Endodermal cell (in vitro differentiated cells): ENCODE data around the gene CDX2. TPM values are rescaled to one million over a fixed set of nuclear protein-coding genes. Genes with fewer than 3 reads are reported as not detected.

Source experiments
- DNase-seq: peaks from one replicate; pipeline ENCODE4 v3.0.0-alpha.2; 2017
- H3K27ac ChIP-seq: 2 replicates; pipeline ENCODE4 v1.5.1; 2013; ENCODE audit warnings: mild to moderate bottlenecking, low read depth, low read length, moderate library complexity
- H3K27me3 ChIP-seq: 2 replicates; pipeline ENCODE4 v1.6.1; 2013; ENCODE audit warnings: mild to moderate bottlenecking, low read length, moderate library complexity; ENCODE audit not compliant: insufficient read depth, control insufficient read depth, poor library complexity, severe bottlenecking
- H3K36me3 ChIP-seq: 2 replicates; pipeline ENCODE4 v1.7.0; 2013; ENCODE audit warnings: mild to moderate bottlenecking, low read length, moderate library complexity; ENCODE audit not compliant: control insufficient read depth, insufficient read depth
- H3K4me1 ChIP-seq: one replicate; pipeline ENCODE4 v1.7.0; 2013; ENCODE audit warnings: low read length; ENCODE audit not compliant: control insufficient read depth, insufficient read depth
- H3K4me3 ChIP-seq: 2 replicates; pipeline ENCODE4 v1.5.1; 2013; ENCODE audit warnings: mild to moderate bottlenecking, low read length, moderate library complexity
- H3K9ac ChIP-seq: 2 replicates; pipeline ENCODE4 v1.6.1; 2013; ENCODE audit warnings: mild to moderate bottlenecking, low read length, moderate library complexity; ENCODE audit not compliant: poor library complexity, severe bottlenecking; ENCODE audit errors: extremely low read depth
- H3K9me3 ChIP-seq: 2 replicates; pipeline ENCODE4 v1.6.1; 2013; ENCODE audit warnings: mild to moderate bottlenecking, low read length, moderate library complexity; ENCODE audit not compliant: control insufficient read depth
- H3K27ac Mint-ChIP-seq: 2 replicates; pipeline ENCODE4 v1.8.0; 2020; ENCODE audit warnings: mixed read lengths
- H3K27me3 Mint-ChIP-seq: 2 replicates; pipeline ENCODE4 v1.8.0; 2021; ENCODE audit warnings: mild to moderate bottlenecking, mixed read lengths; ENCODE audit not compliant: insufficient read depth
- H3K36me3 Mint-ChIP-seq: 2 replicates; pipeline ENCODE4 v1.8.0; 2020; ENCODE audit warnings: low read depth, mixed read lengths
- H3K4me1 Mint-ChIP-seq: 2 replicates; pipeline ENCODE4 v1.8.0; 2020; ENCODE audit warnings: mixed read lengths
- H3K4me3 Mint-ChIP-seq: 2 replicates; pipeline ENCODE4 v1.8.0; 2020; ENCODE audit warnings: mild to moderate bottlenecking, moderate library complexity, mixed read lengths
- H3K9me3 Mint-ChIP-seq: 2 replicates; pipeline ENCODE4 v1.8.0; 2020; ENCODE audit warnings: mild to moderate bottlenecking, mixed read lengths
- WGBS, 2 experiments: methylation state at CpG; one replicate each; pipeline versions ENCODE4 v1.1.5 to v1.1.7; 2013; ENCODE audit warnings: missing lambda C conversion rate in 2 of 2, mixed read lengths in 1 of 2; ENCODE audit not compliant: insufficient coverage in 1 of 2, insufficient read length in 1 of 2; 5-methylcytosine and 5-hydroxymethylcytosine counted together
- total RNA-seq, 2 donors: library from RNA; stranded (reverse); fragmentation: NEBNext Ultra II Directional in 1 of 2; extraction: Animal tissue kit (Norgen Biotek cat#: 25700) in 1 of 2; gene quantifications; 2 replicates in 1 of 2; 3 replicates in 1 of 2; pipeline ENCODE4 v1.2.1, GENCODE V29; 2021
- TF ChIP-seq, protein P1 (sequence below): fragments of 200-600 bp; sonication (generic); conservative IDR thresholded peaks from 2 replicates; pipeline ENCODE4 v1.5.0; 2021; ENCODE audit warnings: antibody characterized with exemption, mild to moderate bottlenecking

CDX2 gene
- total RNA-seq, 2 donors from 2014 or later, result not detected

DNA sequence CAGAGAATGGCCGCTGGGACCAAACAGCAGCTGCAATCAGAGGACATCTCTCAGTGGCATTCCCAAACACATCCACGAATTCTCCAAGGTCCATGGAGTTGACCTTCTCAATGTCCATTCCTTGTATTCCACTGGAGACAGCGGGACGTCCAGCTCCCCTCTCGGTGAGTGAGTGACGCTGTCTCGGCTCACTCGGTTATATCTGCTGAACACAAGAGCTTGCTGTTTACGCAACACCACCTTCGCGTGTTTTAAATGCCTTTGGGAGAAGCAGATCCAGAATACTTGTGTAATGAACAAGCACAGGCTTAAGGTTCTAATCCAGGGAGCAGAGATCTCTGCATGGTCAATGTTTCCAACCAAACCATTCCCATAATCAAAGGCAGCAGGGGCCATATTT, 19.4 kb upstream of the CDX2 start, which contains the start of gene URAD:
Gene URAD, minus strand, starts transcription at position 174 of the 400 bp plus-strand sequence. Its CDS starts 56 bp downstream, at position 118.
- Mint-ChIP-seq H3K27ac (no peak within 1 kb of the TSS), H3K4me3 (no peak within 1 kb of the TSS), H3K4me1 (no peaks in the 10 kb centered on the region), H3K9me3 (no peaks in the 10 kb centered on the region), H3K27me3 (peaks cover 75% of the 10 kb centered on the region), H3K36me3 (no peaks in the 10 kb centered on the region)
- H3K9ac ChIP-seq, result no peak within 1 kb of the TSS
- H3K36me3 ChIP-seq, result no peaks in the 10 kb centered on the region
- DNase-seq, result no peak
- no peak within 1 kb of the TSS for H3K27ac ChIP-seq
- H3K9me3 ChIP-seq, result no peaks in the 10 kb centered on the region
- H3K27me3 ChIP-seq, result peaks cover 78% of the 10 kb centered on the region
- no peak within 1 kb of the TSS for H3K4me3 ChIP-seq
- TF ChIP-seq, protein P1, sequence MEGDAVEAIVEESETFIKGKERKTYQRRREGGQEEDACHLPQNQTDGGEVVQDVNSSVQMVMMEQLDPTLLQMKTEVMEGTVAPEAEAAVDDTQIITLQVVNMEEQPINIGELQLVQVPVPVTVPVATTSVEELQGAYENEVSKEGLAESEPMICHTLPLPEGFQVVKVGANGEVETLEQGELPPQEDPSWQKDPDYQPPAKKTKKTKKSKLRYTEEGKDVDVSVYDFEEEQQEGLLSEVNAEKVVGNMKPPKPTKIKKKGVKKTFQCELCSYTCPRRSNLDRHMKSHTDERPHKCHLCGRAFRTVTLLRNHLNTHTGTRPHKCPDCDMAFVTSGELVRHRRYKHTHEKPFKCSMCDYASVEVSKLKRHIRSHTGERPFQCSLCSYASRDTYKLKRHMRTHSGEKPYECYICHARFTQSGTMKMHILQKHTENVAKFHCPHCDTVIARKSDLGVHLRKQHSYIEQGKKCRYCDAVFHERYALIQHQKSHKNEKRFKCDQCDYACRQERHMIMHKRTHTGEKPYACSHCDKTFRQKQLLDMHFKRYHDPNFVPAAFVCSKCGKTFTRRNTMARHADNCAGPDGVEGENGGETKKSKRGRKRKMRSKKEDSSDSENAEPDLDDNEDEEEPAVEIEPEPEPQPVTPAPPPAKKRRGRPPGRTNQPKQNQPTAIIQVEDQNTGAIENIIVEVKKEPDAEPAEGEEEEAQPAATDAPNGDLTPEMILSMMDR, result no peak
- no peaks in the 10 kb centered on the region for H3K4me1 ChIP-seq
- 86% methylated on average over 11 of the region's 11 CpGs for WGBS, 2 experiments

DNA sequence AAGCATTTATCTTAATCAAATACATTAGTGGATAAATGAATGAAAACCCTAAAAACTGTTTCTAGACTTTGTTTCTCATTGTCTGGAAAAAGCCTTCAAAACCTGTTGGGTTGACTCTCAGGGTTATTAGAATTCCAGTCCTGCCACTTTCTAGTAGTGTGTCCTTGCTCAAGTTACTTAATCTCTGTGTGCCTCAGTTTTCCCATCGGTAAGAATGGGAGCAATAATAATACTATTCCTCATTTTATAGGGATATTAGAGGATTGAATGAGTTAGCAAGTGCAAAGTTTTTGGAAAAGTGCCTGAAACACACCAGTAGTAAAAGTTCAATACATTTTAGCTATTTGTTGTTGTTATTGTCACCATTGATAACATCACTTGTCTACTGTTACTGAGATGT, 16.5 kb upstream of the CDX2 start:
- H3K9me3 Mint-ChIP-seq, result no peaks in the 10 kb centered on the region
- H3K9ac ChIP-seq, result no peak overlapping the region
- peaks cover 99% of the 10 kb centered on the region for H3K27me3 ChIP-seq
- no peak overlapping the region for H3K27ac ChIP-seq
- H3K36me3 ChIP-seq, result no peaks in the 10 kb centered on the region
- no peaks in the 10 kb centered on the region for H3K9me3 ChIP-seq
- H3K27ac Mint-ChIP-seq, result no peak overlapping the region
- H3K4me3 Mint-ChIP-seq, result no peak overlapping the region
- WGBS, 2 experiments, result 100% methylated on average over 1 of the region's 1 CpG; no CpG with 5 or more reads in 1 of the 2 experiments
- TF ChIP-seq, protein P1, result no peak
- no peak for DNase-seq
- peaks cover 94% of the 10 kb centered on the region for H3K27me3 Mint-ChIP-seq
- H3K4me1 Mint-ChIP-seq, result peaks cover 4% of the 10 kb centered on the region
- no peaks in the 10 kb centered on the region for H3K4me1 ChIP-seq
- no peaks in the 10 kb centered on the region for H3K36me3 Mint-ChIP-seq
- H3K4me3 ChIP-seq, result no peak overlapping the region

DNA sequence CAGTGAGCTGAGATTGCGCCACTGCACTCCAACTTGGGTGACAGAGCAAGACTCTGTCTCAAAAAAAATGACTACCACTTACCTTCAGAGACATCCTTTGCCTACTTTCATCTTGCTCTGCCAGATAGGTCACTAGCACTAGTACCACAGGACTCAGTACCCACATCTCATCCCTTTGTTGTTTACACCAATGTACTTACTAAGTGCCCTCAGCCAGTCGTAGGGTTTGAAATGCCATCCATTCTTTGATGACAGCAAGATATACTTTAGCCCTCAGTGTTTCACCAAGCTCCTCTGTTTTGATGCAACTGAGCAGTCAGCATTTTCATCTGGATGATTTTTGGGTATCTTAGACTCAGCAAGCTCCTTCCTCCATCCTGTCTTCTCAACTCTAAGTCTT, 13.2 kb upstream of the CDX2 start:
- Mint-ChIP-seq H3K27ac (no peak overlapping the region), H3K4me3 (no peak overlapping the region), H3K9me3 (no peaks in the 10 kb centered on the region), H3K36me3 (no peaks in the 10 kb centered on the region), H3K4me1 (peaks cover 18% of the 10 kb centered on the region), H3K27me3 (peaks cover 96% of the 10 kb centered on the region)
- Histone ChIP-seq H3K36me3 (no peaks in the 10 kb centered on the region), H3K9me3 (no peaks in the 10 kb centered on the region), H3K4me1 (peaks cover 6% of the 10 kb centered on the region), H3K27me3 (peaks cover 100% of the 10 kb centered on the region), H3K4me3 (no peak overlapping the region), H3K27ac (no peak overlapping the region), H3K9ac (no peak overlapping the region)
- TF ChIP-seq, protein P1, result no peak
- 77 to 79% methylated on average over 1 to 2 of the region's 2 CpGs for WGBS, 2 experiments
- no peak for DNase-seq
